SHP77 (cell line): ENCODE data around the gene FKBP1B.
"Not testable (repeated sequence)": the region's sequence is repeated elsewhere in the genome, so short reads cannot be mapped to it uniquely, and the experiment has no call there.

Experiments used
- DNase-seq, 2 experiments: peaks; one replicate each; lab custom pipeline; 2025; lab: John Stamatoyannopoulos, UW

Gene FKBP1B

GRCh38 chr2:24049485-24050021 lies at the start of gene FKBP1B:
FKBP1B (plus strand) TSS chr2:24049741; CDS start chr2:24049850, 109 bp downstream.
- peak in 1 of 2 experiments; percentile 42 for DNase-seq

GRCh38 chr2:24007693-24008092 lies 41.8 kb upstream of the FKBP1B start:
- no peak for DNase-seq

GRCh38 chr2:24008672-24009366 lies 40.7 kb upstream of the FKBP1B start:
- DNase-seq: no peak

GRCh38 chr2:24009367-24009679 lies 40.2 kb upstream of the FKBP1B start:
- DNase-seq: no peak

GRCh38 chr2:24009680-24010476 lies 39.7 kb upstream of the FKBP1B start, which contains the start of gene MFSD2B:
MFSD2B (plus strand) TSS chr2:24010085; CDS start chr2:24010097, 12 bp downstream.
- DNase-seq: no peak

GRCh38 chr2:24010477-24011249 lies 38.9 kb upstream of the FKBP1B start:
- DNase-seq: no peak

GRCh38 chr2:24011250-24012104 lies 38.1 kb upstream of the FKBP1B start:
- no peak for DNase-seq

- no peak for DNase-seq
Observed at GRCh38 chr2:24012521-24013188, 36.9 kb upstream of the FKBP1B start.

GRCh38 chr2:24014902-24015301 lies 34.6 kb upstream of the FKBP1B start:
- DNase-seq: not testable (repeated sequence)

GRCh38 chr2:24015562-24016375 lies 33.8 kb upstream of the FKBP1B start:
- DNase-seq: peak; percentile 26 to 28

- no peak for DNase-seq
Observed at GRCh38 chr2:24016376-24016761, 33.2 kb upstream of the FKBP1B start.

- no peak for DNase-seq
Observed at GRCh38 chr2:24016853-24017703, 32.5 kb upstream of the FKBP1B start.

- no peak for DNase-seq
Observed at GRCh38 chr2:24017711-24018110, 31.8 kb upstream of the FKBP1B start.

- no peak for DNase-seq
Observed at GRCh38 chr2:24018241-24018640, 31.3 kb upstream of the FKBP1B start.

- no peak for DNase-seq
Observed at GRCh38 chr2:24019729-24020128, 29.8 kb upstream of the FKBP1B start.

- no peak for DNase-seq
Observed at GRCh38 chr2:24020244-24020643, 29.3 kb upstream of the FKBP1B start.

GRCh38 chr2:24021122-24021998 lies 28.2 kb upstream of the FKBP1B start:
- no peak for DNase-seq
